GM12878 (cell line): ENCODE results near the gene COL1A1. TPM values are rescaled to one million over a fixed set of nuclear protein-coding genes. Genes with fewer than 3 reads are reported as not detected.

Source experiments
- ATAC-seq: fragments of 200-7000 bp; cut with Tn5 transposase; 3 replicates; pipeline ENCODE4 v1.9.1; 2020; ENCODE audit warnings: mild to moderate bottlenecking, moderate library complexity
- BruUV-seq: library from RNA; stranded (reverse); fragments of 400-500 nt; replicated peaks from 2 replicates; lab custom pipeline; 2021; lab: Mats Ljungman, UMichigan
- CTCF ChIA-PET: fragments of 300-600 bp; sonication (Branson Sonifier 250); formaldehyde crosslinking; extraction: SDS; loops from one replicate; lab custom pipeline; 2021; ENCODE audit warnings: inconsistent platforms; lab: Yijun Ruan, JAX
- POLR2A ChIA-PET: fragments of 350-600 bp; formaldehyde crosslinking; extraction: SDS; loops from one replicate; lab custom pipeline; 2021; ENCODE audit warnings: inconsistent platforms; lab: Charles Lee
- RAD21 ChIA-PET: fragments of 300-600 bp; sonication (Branson Sonifier 250); formaldehyde crosslinking; loops from one replicate; lab custom pipeline; 2023; ENCODE audit warnings: antibody characterized with exemption; ENCODE audit not compliant: unreplicated experiment; lab: Charles Lee
- SMC1A ChIA-PET: fragments of 300-600 bp; sonication (Branson Sonifier 250); formaldehyde crosslinking; loops from one replicate; lab custom pipeline; 2023; ENCODE audit not compliant: unreplicated experiment, uncharacterized antibody; lab: Charles Lee
- DNase-seq: peaks from one replicate; pipeline ENCODE4 v3.0.0-alpha.2; 2011; ENCODE audit warnings: low read depth, low spot score
- FAIRE-seq: peaks from 3 replicates; lab custom pipeline; 2011; peaks lifted over from hg19 to GRCh38; lab: Jason Lieb, UNC
- H2AFZ ChIP-seq: 2 replicates; pipeline ENCODE4 v1.6.0; 2011; ENCODE audit warnings: low read depth, low read length, control low read depth; ENCODE audit not compliant: control insufficient read depth
- H3K27ac ChIP-seq: 2 replicates; pipeline ENCODE4 v1.5.1; 2011; ENCODE audit warnings: control low read depth; ENCODE audit not compliant: control insufficient read depth, insufficient read depth
- H3K27me3 ChIP-seq, 2 experiments: replicated peaks in 1 of 2; 2 replicates each; pipeline versions ENCODE4 v1.6.0 to v1.6.1; 2011; ENCODE audit warnings: low read length in 1 of 2; ENCODE audit not compliant: control insufficient read depth in 2 of 2, insufficient read depth in 2 of 2
- H3K36me3 ChIP-seq, 2 experiments: 2 replicates each; pipeline ENCODE4 v1.5.1; 2011; ENCODE audit warnings: low read length in 1 of 2; ENCODE audit not compliant: control insufficient read depth in 2 of 2, insufficient read depth in 2 of 2
- H3K4me1 ChIP-seq: 2 replicates; pipeline ENCODE4 v1.6.1; 2011; ENCODE audit warnings: mild to moderate bottlenecking, low read length, moderate library complexity, mixed read lengths; ENCODE audit not compliant: control insufficient read depth, insufficient read depth
- H3K4me2 ChIP-seq: 2 replicates; pipeline ENCODE4 v1.6.0; 2011; ENCODE audit warnings: control low read depth; ENCODE audit not compliant: control insufficient read depth, insufficient read depth
- H3K4me3 ChIP-seq: fragments of 200-600 bp; sonication (generic); 2 replicates; pipeline ENCODE4 v1.5.1; 2016
- H3K79me2 ChIP-seq: 2 replicates; pipeline ENCODE4 v1.6.0; 2011; ENCODE audit warnings: low read length; ENCODE audit not compliant: control insufficient read depth, insufficient read depth
- H3K9ac ChIP-seq: 2 replicates; pipeline ENCODE4 v1.8.0; 2011; ENCODE audit warnings: low read length, control low read depth, mixed read lengths; ENCODE audit not compliant: control insufficient read depth, insufficient read depth
- H3K9me3 ChIP-seq: replicated peaks from 3 replicates; pipeline ENCODE4 v1.5.1; 2011; ENCODE audit warnings: mild to moderate bottlenecking, low read length; ENCODE audit not compliant: control insufficient read depth, insufficient read depth
- H4K20me1 ChIP-seq: 2 replicates; pipeline ENCODE4 v1.6.0; 2011; ENCODE audit not compliant: control insufficient read depth, insufficient read depth
- BHLHE40 ChIP-seq, 2 experiments: fragments of 450-650 bp in 1 of 2; IDR thresholded peaks; 2 replicates each; pipeline ENCODE4 v1.6.1; 2011 to 2017; ENCODE audit warnings: low read depth in 2 of 2, borderline replicate concordance in 1 of 2, improper control_type of control experiment in 1 of 2, low read length in 1 of 2, mild to moderate bottlenecking in 1 of 2
- CEBPB ChIP-seq, 2 experiments: fragments of 150-350 bp in 1 of 2; IDR thresholded peaks; 2 replicates each; pipeline ENCODE4 v1.6.1; 2012 to 2014; ENCODE audit warnings: low read depth in 2 of 2, low read length in 2 of 2, borderline replicate concordance in 1 of 2, inconsistent platforms in 1 of 2
- CHD1 ChIP-seq: IDR thresholded peaks from 2 replicates; pipeline ENCODE4 v1.6.1; 2012; ENCODE audit warnings: low read depth, low read length, improper control_type of control experiment
- CHD2 ChIP-seq: IDR thresholded peaks from 2 replicates; pipeline ENCODE4 v1.6.1; 2011; ENCODE audit warnings: low read depth, low read length, improper control_type of control experiment, borderline replicate concordance
- CHD4 ChIP-seq: fragments of 200-600 bp; sonication (generic); IDR thresholded peaks from 2 replicates; pipeline ENCODE4 v1.6.1; 2016; ENCODE audit warnings: mild to moderate bottlenecking
- CREB1 ChIP-seq: IDR thresholded peaks from 2 replicates; pipeline ENCODE4 v1.6.1; 2012; ENCODE audit warnings: low read depth, mild to moderate bottlenecking, inconsistent platforms
- DPF2 ChIP-seq: fragments of 450-650 bp; IDR thresholded peaks from 2 replicates; pipeline ENCODE4 v1.6.1; 2017; ENCODE audit warnings: mild to moderate bottlenecking
- IKZF2 ChIP-seq, 2 experiments: fragments of 450-650 bp; IDR thresholded peaks; 2 replicates each; pipeline ENCODE4 v1.6.1; 2017; ENCODE audit warnings: mild to moderate bottlenecking in 2 of 2, moderate library complexity in 2 of 2
- KLF5 ChIP-seq: fragments of 450-650 bp; IDR thresholded peaks from 2 replicates; pipeline ENCODE4 v1.6.1; 2014; ENCODE audit warnings: mild to moderate bottlenecking; ENCODE audit not compliant: partially characterized antibody
- MEF2A ChIP-seq: IDR thresholded peaks from 2 replicates; pipeline ENCODE4 v1.6.1; 2011; ENCODE audit warnings: low read depth, mild to moderate bottlenecking, low read length, moderate library complexity; ENCODE audit not compliant: insufficient read depth
- MEF2B ChIP-seq: fragments of 450-650 bp; IDR thresholded peaks from 2 replicates; pipeline ENCODE4 v1.6.1; 2018; ENCODE audit warnings: mild to moderate bottlenecking, moderate library complexity; ENCODE audit not compliant: partially characterized antibody, poor library complexity, severe bottlenecking
- MTA2 ChIP-seq: fragments of 450-650 bp; IDR thresholded peaks from 2 replicates; pipeline ENCODE4 v1.6.1; 2016; ENCODE audit warnings: low read depth, mild to moderate bottlenecking, moderate library complexity
- NBN ChIP-seq: fragments of 450-650 bp; IDR thresholded peaks from 2 replicates; pipeline ENCODE4 v1.6.1; 2016
- NR2F1 ChIP-seq: fragments of 450-650 bp; conservative IDR thresholded peaks from 2 replicates; pipeline ENCODE4 v1.6.1; 2017; ENCODE audit warnings: mild to moderate bottlenecking
- POLR2A ChIP-seq: IDR thresholded peaks from 2 replicates; pipeline ENCODE4 v1.6.1; 2011; ENCODE audit warnings: low read depth, mild to moderate bottlenecking, low read length
- POLR2AphosphoS2 ChIP-seq: IDR thresholded peaks from 2 replicates; pipeline ENCODE4 v1.6.1; 2011; ENCODE audit warnings: low read depth, mild to moderate bottlenecking, low read length, improper control_type of control experiment, moderate library complexity
- POLR2AphosphoS5 ChIP-seq: IDR thresholded peaks from 2 replicates; pipeline ENCODE4 v1.6.1; 2011; ENCODE audit warnings: mild to moderate bottlenecking, low read length, inconsistent platforms
- RAD51 ChIP-seq: fragments of 450-650 bp; IDR thresholded peaks from 2 replicates; pipeline ENCODE4 v1.6.1; 2016; ENCODE audit warnings: moderate library complexity, mild to moderate bottlenecking, inconsistent platforms
- SMAD5 ChIP-seq: IDR thresholded peaks from 2 replicates; pipeline ENCODE4 v1.6.1; 2016; ENCODE audit warnings: antibody characterized with exemption, low read depth
- SP1 ChIP-seq: IDR thresholded peaks from one replicate; pipeline ENCODE4 v1.6.1; 2011; ENCODE audit warnings: low read depth, low read length
- SUZ12 ChIP-seq: fragments of 200-600 bp; sonication (generic); IDR thresholded peaks from one replicate; pipeline ENCODE4 v1.6.1; 2018; ENCODE audit warnings: antibody characterized with exemption, mild to moderate bottlenecking; ENCODE audit not compliant: unreplicated experiment
- WRNIP1 ChIP-seq: IDR thresholded peaks from 2 replicates; pipeline ENCODE4 v1.6.1; 2011; ENCODE audit warnings: low read depth, low read length, improper control_type of control experiment, borderline replicate concordance
- ZNF24 ChIP-seq: fragments of 450-650 bp; IDR thresholded peaks from 2 replicates; pipeline ENCODE4 v1.6.1; 2017; ENCODE audit warnings: antibody characterized with exemption, mild to moderate bottlenecking
- WGBS: methylation state at CpG from one replicate; pipeline ENCODE4 v1.1.6; 2016; ENCODE audit warnings: low lambda C conversion rate; ENCODE audit not compliant: insufficient replicate concordance, insufficient coverage; ENCODE audit errors: missing lambda C conversion rate; 5-methylcytosine and 5-hydroxymethylcytosine counted together
- in situ Hi-C: fragments of 300-500 bp; cut with MboI; formaldehyde crosslinking; loops from 9 replicates; pipeline ENCODE4 v1.14.3; 2018; ENCODE audit warnings: mixed read lengths
- intact Hi-C: fragments of 100-400 bp; cut with micrococcal nuclease; formaldehyde crosslinking; loops from one replicate; pipeline ENCODE4 v1.14.2; 2022; ENCODE audit not compliant: unreplicated experiment
- polyA plus RNA-seq, 11 experiments: library from polyadenylated mRNA; depleted of rRNA in 4 of 11; unstranded in 6 of 11; stranded (reverse) in 5 of 11; fragments of >200 nt; fragmentation: Nextera tagmentation in 4 of 11; fragmentation: Illumina TruSeq in 1 of 11; extraction: Ambion mirVana in 4 of 11; extraction: Trizol in 1 of 11; gene quantifications; 1 replicate in 1 of 11; 2 replicates in 10 of 11; pipeline versions ENCODE4 v1.2.1 to v1.2.3, GENCODE V29; 2011 to 2016; ENCODE audit warnings: inconsistent platforms in 2 of 11, missing spikeins in 2 of 11, low read depth in 1 of 11
- total RNA-seq, 4 experiments: library from RNA; depleted of rRNA in 3 of 4; stranded (reverse); fragments of >200 nt in 3 of 4; fragmentation: Illumina TruSeq in 1 of 4; extraction: Trizol in 1 of 4; gene quantifications; 2 replicates each; pipeline versions ENCODE4 v1.2.1 to v1.2.3, GENCODE V29; 2013 to 2021
- TF ChIP-seq, protein P1 (sequence below): fragments of 450-650 bp; IDR thresholded peaks from 2 replicates; pipeline ENCODE4 v1.6.1; 2017; ENCODE audit warnings: low read depth, mild to moderate bottlenecking, moderate library complexity

COL1A1 gene
- total and polyA plus RNA-seq, 10 of the 15 experiments (the other 5 are each of a cell fraction or from before 2014, with no cell fraction given) = 0.18 to 7.7 (median 2.3) TPM

DNA sequence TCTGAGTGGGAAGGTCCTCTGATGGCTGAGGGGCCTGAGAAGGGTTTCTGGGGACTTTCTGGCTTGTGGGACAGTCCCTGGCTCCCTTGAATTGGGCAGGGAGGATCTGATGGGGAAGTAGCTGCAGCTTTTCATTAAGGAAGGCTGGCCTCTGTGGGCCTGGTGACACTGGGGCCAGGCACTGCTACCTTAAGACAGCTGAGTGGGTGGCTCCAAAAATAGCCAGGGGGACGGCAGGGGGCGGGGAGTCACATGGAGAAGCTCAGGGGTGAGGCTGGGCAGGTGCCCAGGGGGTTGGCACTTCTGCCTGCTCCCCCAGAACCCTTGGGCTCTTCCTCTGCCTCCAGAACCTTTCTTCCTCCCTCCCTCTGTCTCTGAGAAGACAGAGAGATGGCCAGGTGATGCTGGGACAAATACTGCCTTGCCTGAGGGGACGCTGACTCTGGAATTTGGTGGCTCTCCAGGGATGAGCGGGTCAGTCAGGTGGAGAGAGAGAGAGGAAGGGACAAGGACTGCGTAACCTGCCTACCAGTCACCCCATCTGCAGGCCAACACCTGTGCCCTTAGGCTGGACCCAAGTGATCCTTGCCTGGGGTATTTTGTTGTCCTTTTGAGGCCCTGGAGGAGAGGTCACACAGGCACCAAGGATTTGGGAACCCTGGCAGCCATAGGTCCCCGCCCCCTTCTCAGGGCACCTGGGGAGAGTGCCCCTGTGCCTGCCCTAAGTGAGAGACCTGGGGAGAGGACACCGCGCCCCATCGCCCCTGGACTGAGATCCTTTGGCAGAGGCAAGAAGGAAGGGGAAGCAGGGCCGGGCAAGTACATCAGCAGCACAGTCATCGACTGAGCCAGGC is 37.4 kb downstream of the COL1A1 start:
- Histone ChIP-seq H3K9me3 (no peaks in the 10 kb centered on the region), H3K9ac (peak overlapping the region; percentile 8; the same call in 1 of the 2 replicates), H4K20me1 (no peaks in the 10 kb centered on the region), H3K36me3 (no peaks in the 10 kb centered on the region), H3K27me3 (no peaks in the 10 kb centered on the region), H3K4me3 (no peak overlapping the region), H2AFZ (no peak overlapping the region; the same call in 1 of the 2 replicates), H3K4me1 (peaks cover 26% of the 10 kb centered on the region), H3K4me2 (peak overlapping the region; percentile 41; the same call in 1 of the 2 replicates), H3K79me2 (no peaks in the 10 kb centered on the region), H3K27ac (no peak overlapping the region)
- in situ Hi-C loops = loop anchor here (5.0 kb wide), 1 partner anchor 33 kb away; no protein-coding TSS in a partner anchor
- intact Hi-C loops = no loop called here
- CTCF ChIA-PET = interaction anchor here (0.8 to 17.0 kb wide), 14 partner anchors 8 to 133 kb away, joined by 3 to 514 read pairs (median 7); partner anchors contain the start of gene PDK2
- FAIRE-seq = no peak
- SMC1A ChIA-PET = interaction anchor here (0.7 to 1.5 kb wide), 12 partner anchors 9 to 134 kb away, joined by 3 to 9 read pairs (median 5); partner anchors contain the start of gene PDK2
- BruUV-seq = no TSS peak
- peak; percentile 56 for DNase-seq
- ATAC-seq = peak; percentile 59
- RAD21 ChIA-PET = interaction anchor here (0.7 to 1.5 kb wide), 14 partner anchors 9 to 133 kb away, joined by 3 to 11 read pairs (median 4); no protein-coding TSS in a partner anchor
- 58% methylated on average over 11 of the region's 11 CpGs for WGBS
- POLR2A ChIA-PET = interaction anchor here (0.6 to 2.8 kb wide), 8 partner anchors 10 to 162 kb away, joined by 3 to 18 read pairs (median 4); no protein-coding TSS in a partner anchor
- TF ChIP-seq MEF2A (peak; percentile 97), DPF2 (no peak; the same call in 1 of the 2 replicates), RAD51 (peak; percentile 48), POLR2AphosphoS2 (no peak), KLF5 (no peak), CREB1 (0 out of 2 replicates have a peak, but pooled peaks have one; percentile 21), MTA2 (0 out of 2 replicates have a peak, but pooled peaks have one; percentile 35), SMAD5 (no peak), POLR2AphosphoS5 (no peak), NR2F1 (peak; percentile 56), BHLHE40 (IDR thresholded peaks at IDR 0.05; ENCODE audit: borderline replicate concordance in 1 of 2, low read depth in 2 of 2, low read length in 1 of 2) (peak in 1 of 2 experiments; percentile 68; a peak in 1 of 4 replicates), CHD4 (no peak), CHD2 (no peak), NBN (peak; percentile 60; the same call in 1 of the 2 replicates), MEF2B (peak; percentile 91), ZNF24 (no peak), CEBPB (IDR thresholded peaks at IDR 0.05; ENCODE audit: borderline replicate concordance in 1 of 2, low read depth in 2 of 2, low read length in 2 of 2) (no peak), POLR2A (no peak), IKZF2 (IDR thresholded peaks at IDR 0.05) (peak; percentile 66; a peak in 2 of 4 replicates), SP1 (peak; percentile 35), CHD1 (no peak), WRNIP1 (peak; percentile 93; the same call in 1 of the 2 replicates), SUZ12 (no peak)
- TF ChIP-seq, protein P1, sequence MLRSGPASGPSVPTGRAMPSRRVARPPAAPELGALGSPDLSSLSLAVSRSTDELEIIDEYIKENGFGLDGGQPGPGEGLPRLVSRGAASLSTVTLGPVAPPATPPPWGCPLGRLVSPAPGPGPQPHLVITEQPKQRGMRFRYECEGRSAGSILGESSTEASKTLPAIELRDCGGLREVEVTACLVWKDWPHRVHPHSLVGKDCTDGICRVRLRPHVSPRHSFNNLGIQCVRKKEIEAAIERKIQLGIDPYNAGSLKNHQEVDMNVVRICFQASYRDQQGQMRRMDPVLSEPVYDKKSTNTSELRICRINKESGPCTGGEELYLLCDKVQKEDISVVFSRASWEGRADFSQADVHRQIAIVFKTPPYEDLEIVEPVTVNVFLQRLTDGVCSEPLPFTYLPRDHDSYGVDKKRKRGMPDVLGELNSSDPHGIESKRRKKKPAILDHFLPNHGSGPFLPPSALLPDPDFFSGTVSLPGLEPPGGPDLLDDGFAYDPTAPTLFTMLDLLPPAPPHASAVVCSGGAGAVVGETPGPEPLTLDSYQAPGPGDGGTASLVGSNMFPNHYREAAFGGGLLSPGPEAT = peak; percentile 84
